ENCODE measurements around the gene OXER1. TPM values are rescaled to one million over a fixed set of nuclear protein-coding genes. Genes with fewer than 3 reads are reported as not detected.
A peak's percentile ranks its signal among the peaks of the same experiment; 100 is the strongest.

Gene OXER1
- total RNA-seq, 2 donors from 2014 or later = 0.47 to 0.48 TPM

DNA sequence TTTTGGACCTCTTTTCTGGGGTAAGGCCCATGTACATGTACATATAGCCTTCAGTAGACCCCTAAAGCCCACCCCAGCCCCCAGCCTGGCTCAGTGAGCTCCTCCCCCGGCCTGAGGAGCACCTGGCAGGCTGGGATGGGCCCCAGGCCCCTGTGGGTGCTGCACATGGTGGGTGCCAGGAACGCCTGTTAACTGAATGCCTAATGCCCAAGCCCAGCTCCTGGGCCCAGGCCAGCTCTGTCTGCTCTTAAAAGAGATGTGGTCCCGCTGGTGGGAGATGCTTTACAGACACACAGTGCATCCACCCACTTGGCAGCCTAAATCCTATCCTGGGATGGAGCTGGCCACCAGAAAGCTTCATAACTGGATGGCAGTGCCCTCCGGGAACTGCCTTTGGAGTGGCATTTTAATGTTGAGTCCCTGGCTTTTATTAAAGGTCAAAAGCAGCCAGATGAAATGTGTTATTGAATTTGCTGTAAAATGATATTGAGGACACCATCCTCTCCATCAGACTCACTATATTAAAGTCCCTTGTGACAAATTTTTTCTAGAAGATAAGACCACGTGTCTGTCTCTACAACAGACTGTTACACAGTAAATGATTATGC, 7.7 kb upstream of the OXER1 start:
- no peak for TF ChIP-seq CTCF (IDR thresholded peaks at IDR 0.05)
- Histone ChIP-seq H3K4me1 (no peaks in the 10 kb centered on the region), H3K4me3 (no peak overlapping the region), H3K9me3 (no peaks in the 10 kb centered on the region), H3K36me3 (no peaks in the 10 kb centered on the region), H3K27ac (no peak overlapping the region), H3K27me3 (no peaks in the 10 kb centered on the region)
- DNase-seq (ENCODE audit: low spot score) = no peak

GRCh38 chr2:42770288-42771131, 6.6 kb upstream of the OXER1 start:
- no peak for DNase-seq (ENCODE audit: low spot score)
- Histone ChIP-seq H3K27me3 (no peaks in the 10 kb centered on the region), H3K36me3 (no peaks in the 10 kb centered on the region), H3K4me3 (no peak overlapping the region), H3K9me3 (no peaks in the 10 kb centered on the region), H3K4me1 (no peaks in the 10 kb centered on the region), H3K27ac (no peak overlapping the region)
- TF ChIP-seq CTCF (IDR thresholded peaks at IDR 0.05) = peak in 1 of 2 donors; percentile 55

- Histone ChIP-seq H3K4me1 (no peaks in the 10 kb centered on the region), H3K27ac (no peak overlapping the region), H3K27me3 (no peaks in the 10 kb centered on the region), H3K36me3 (no peaks in the 10 kb centered on the region), H3K4me3 (no peak overlapping the region), H3K9me3 (no peaks in the 10 kb centered on the region)
- DNase-seq (ENCODE audit: low spot score) = no peak
- no peak for TF ChIP-seq CTCF (IDR thresholded peaks at IDR 0.05)
These were observed 5.8 kb upstream of the OXER1 start for GRCh38 chr2:42769583-42770287.

GRCh38 chr2:42768706-42769256, 4.8 kb upstream of the OXER1 start:
- no peak for DNase-seq (ENCODE audit: low spot score)
- TF ChIP-seq CTCF (IDR thresholded peaks at IDR 0.05) = no peak
- no peak overlapping the region for H3K4me3 ChIP-seq
- H3K27me3 ChIP-seq = no peaks in the 10 kb centered on the region
- H3K9me3 ChIP-seq = no peaks in the 10 kb centered on the region
- H3K4me1 ChIP-seq = no peaks in the 10 kb centered on the region
- no peak overlapping the region for H3K27ac ChIP-seq
- H3K36me3 ChIP-seq = no peaks in the 10 kb centered on the region

- no peak for TF ChIP-seq CTCF (IDR thresholded peaks at IDR 0.05)
- H3K4me1 ChIP-seq = no peaks in the 10 kb centered on the region
- H3K4me3 ChIP-seq = no peak overlapping the region
- no peak overlapping the region for H3K27ac ChIP-seq
- no peaks in the 10 kb centered on the region for H3K36me3 ChIP-seq
- no peaks in the 10 kb centered on the region for H3K9me3 ChIP-seq
- no peaks in the 10 kb centered on the region for H3K27me3 ChIP-seq
- DNase-seq (ENCODE audit: low spot score) = no peak
These were observed 4.2 kb upstream of the OXER1 start for GRCh38 chr2:42767899-42768705.

All from right atrium auricular region (tissue), 2 donors.